H9 (cell line): Measurements from ENCODE around the gene PFKFB2. TPM values are rescaled to one million over a fixed set of nuclear protein-coding genes. Genes with fewer than 3 reads are reported as not detected.

Source experiments
- DNase-seq: peaks from one replicate; pipeline ENCODE4 v3.0.0-alpha.2; 2017
- H2AFZ ChIP-seq: one replicate; pipeline ENCODE4 v1.6.1; 2013; ENCODE audit warnings: mild to moderate bottlenecking, low read length, control low read depth, moderate library complexity
- H2AK5ac ChIP-seq: 2 replicates; pipeline ENCODE4 v1.6.1; 2013; ENCODE audit warnings: low read length, control low read depth, mixed read lengths; ENCODE audit not compliant: insufficient read length
- H2BK120ac ChIP-seq: one replicate; pipeline ENCODE4 v1.6.1; 2013; ENCODE audit warnings: low read depth, mild to moderate bottlenecking, low read length, control low read depth, inconsistent platforms; ENCODE audit not compliant: poor library complexity, severe bottlenecking
- H2BK12ac ChIP-seq: 2 replicates; pipeline ENCODE4 v1.6.1; 2013; ENCODE audit warnings: low read length, control low read depth, mixed read lengths, low read depth; ENCODE audit not compliant: insufficient read length
- H2BK15ac ChIP-seq: 2 replicates; pipeline ENCODE4 v1.6.1; 2013; ENCODE audit warnings: low read depth, low read length, control low read depth
- H2BK20ac ChIP-seq: one replicate; pipeline ENCODE4 v1.6.1; 2013; ENCODE audit warnings: low read depth, mild to moderate bottlenecking, low read length, control low read depth, inconsistent platforms; ENCODE audit not compliant: poor library complexity, severe bottlenecking
- H2BK5ac ChIP-seq: 2 replicates; pipeline ENCODE4 v1.6.1; 2013; ENCODE audit warnings: low read length, control low read depth, mixed read lengths; ENCODE audit not compliant: insufficient read length
- H3K14ac ChIP-seq: 2 replicates; pipeline ENCODE4 v1.6.1; 2013; ENCODE audit warnings: low read length, control low read depth; ENCODE audit not compliant: insufficient read depth
- H3K18ac ChIP-seq: 2 replicates; pipeline ENCODE4 v1.6.1; 2013; ENCODE audit warnings: low read depth, mild to moderate bottlenecking, mixed read lengths, low read length, control low read depth; ENCODE audit not compliant: insufficient read length
- H3K23ac ChIP-seq: 2 replicates; pipeline ENCODE4 v1.6.1; 2013; ENCODE audit warnings: low read length, control low read depth, mixed read lengths, low read depth; ENCODE audit not compliant: insufficient read length
- H3K23me2 ChIP-seq: 2 replicates; pipeline ENCODE4 v1.6.1; 2013; ENCODE audit warnings: low read depth, mild to moderate bottlenecking, mixed read lengths, low read length, control low read depth; ENCODE audit not compliant: insufficient read length, poor library complexity, severe bottlenecking
- H3K27ac ChIP-seq: 2 replicates; pipeline ENCODE4 v1.5.1; 2013; ENCODE audit warnings: low read length, control low read depth, mixed read lengths, low read depth; ENCODE audit not compliant: insufficient read length
- H3K27me3 ChIP-seq: 2 replicates; pipeline ENCODE4 v1.6.1; 2013; ENCODE audit warnings: low read length, control low read depth, inconsistent platforms; ENCODE audit not compliant: insufficient read depth
- H3K4ac ChIP-seq: 2 replicates; pipeline ENCODE4 v1.6.1; 2013; ENCODE audit warnings: low read depth, mild to moderate bottlenecking, control low read depth, inconsistent platforms, low read length, moderate library complexity
- H3K4me1 ChIP-seq: 2 replicates; pipeline ENCODE4 v1.6.1; 2013; ENCODE audit warnings: low read length, control low read depth, inconsistent platforms; ENCODE audit not compliant: insufficient read depth
- H3K4me2 ChIP-seq: 2 replicates; pipeline ENCODE4 v1.6.1; 2013; ENCODE audit warnings: low read length, control low read depth, mixed read lengths; ENCODE audit not compliant: insufficient read length, insufficient read depth
- H3K56ac ChIP-seq: 2 replicates; pipeline ENCODE4 v1.6.1; 2013; ENCODE audit warnings: low read depth, mild to moderate bottlenecking, mixed read lengths, low read length, control low read depth; ENCODE audit not compliant: insufficient read length
- H3K79me1 ChIP-seq: 2 replicates; pipeline ENCODE4 v1.6.1; 2013; ENCODE audit warnings: low read depth, mild to moderate bottlenecking, moderate library complexity, low read length, control low read depth, inconsistent platforms; ENCODE audit not compliant: insufficient read depth, poor library complexity, severe bottlenecking
- H3K79me2 ChIP-seq: 2 replicates; pipeline ENCODE4 v1.6.1; 2013; ENCODE audit warnings: low read length, control low read depth, inconsistent platforms; ENCODE audit not compliant: insufficient read depth
- H3K9ac ChIP-seq: 2 replicates; pipeline ENCODE4 v1.6.1; 2013; ENCODE audit warnings: low read length, control low read depth, mixed read lengths; ENCODE audit not compliant: insufficient read length; ENCODE audit errors: extremely low read depth
- H3K9me3 ChIP-seq: one replicate; pipeline ENCODE4 v1.6.1; 2013; ENCODE audit warnings: low read depth, low read length, inconsistent platforms; ENCODE audit not compliant: control insufficient read depth
- H3T11ph ChIP-seq: one replicate; pipeline ENCODE4 v1.6.1; 2013; ENCODE audit warnings: mild to moderate bottlenecking, low read length, control low read depth, inconsistent platforms
- H4K20me1 ChIP-seq: one replicate; pipeline ENCODE4 v1.6.1; 2013; ENCODE audit not compliant: control insufficient read depth, insufficient read length, insufficient read depth
- H4K5ac ChIP-seq: 2 replicates; pipeline ENCODE4 v1.6.1; 2013; ENCODE audit warnings: low read depth, mild to moderate bottlenecking, mixed read lengths, low read length, control low read depth; ENCODE audit not compliant: insufficient read length
- H4K8ac ChIP-seq: replicated peaks from 2 replicates; pipeline ENCODE4 v1.6.1; 2013; ENCODE audit warnings: low read length, control low read depth, mixed read lengths, low read depth; ENCODE audit not compliant: insufficient read length
- H4K91ac ChIP-seq: 2 replicates; pipeline ENCODE4 v1.6.1; 2013; ENCODE audit warnings: low read depth, mild to moderate bottlenecking, moderate library complexity, mixed read lengths, low read length, control low read depth; ENCODE audit not compliant: insufficient read length
- H3K27ac Mint-ChIP-seq, 3 experiments: 2 replicates in 2 of 3; 3 replicates in 1 of 3; pipeline ENCODE4 v1.8.0; 2020 to 2021; ENCODE audit warnings: mixed read lengths in 3 of 3, mild to moderate bottlenecking in 1 of 3, moderate library complexity in 1 of 3
- H3K27me3 Mint-ChIP-seq: 2 replicates; pipeline ENCODE4 v1.8.0; 2021; ENCODE audit warnings: low read depth, mild to moderate bottlenecking, moderate library complexity, mixed read lengths
- H3K36me3 Mint-ChIP-seq, 3 experiments: 2 replicates in 2 of 3; 3 replicates in 1 of 3; pipeline ENCODE4 v1.8.0; 2020 to 2021; ENCODE audit warnings: low read depth in 3 of 3, mixed read lengths in 3 of 3; ENCODE audit not compliant: insufficient read depth in 1 of 3
- H3K4me1 Mint-ChIP-seq, 2 experiments: 2 replicates each; pipeline ENCODE4 v1.8.0; 2020; ENCODE audit warnings: mixed read lengths in 2 of 2
- H3K4me3 Mint-ChIP-seq, 2 experiments: 2 replicates in 1 of 2; 3 replicates in 1 of 2; pipeline ENCODE4 v1.8.0; 2020 to 2021; ENCODE audit warnings: mild to moderate bottlenecking in 2 of 2, mixed read lengths in 2 of 2, moderate library complexity in 1 of 2
- H3K9me3 Mint-ChIP-seq, 2 experiments: 2 replicates in 1 of 2; 3 replicates in 1 of 2; pipeline ENCODE4 v1.8.0; 2020; ENCODE audit warnings: mild to moderate bottlenecking in 2 of 2, mixed read lengths in 2 of 2, moderate library complexity in 1 of 2
- WGBS: extraction: QIAGEN DNeasy Blood & Tissue Kit; methylation state at CpG from one replicate; pipeline ENCODE4 v1.1.7; 2013; ENCODE audit warnings: missing lambda C conversion rate, low lambda C conversion rate, mixed read lengths; ENCODE audit not compliant: insufficient read length; ENCODE audit errors: extremely low coverage; 5-methylcytosine and 5-hydroxymethylcytosine counted together
- total RNA-seq: library from RNA; stranded (reverse); gene quantifications from 2 replicates; pipeline ENCODE4 v1.2.1, GENCODE V29; 2021
- TF ChIP-seq, protein P1 (sequence below): fragments of 200-600 bp; sonication (generic); conservative IDR thresholded peaks from 3 replicates; pipeline ENCODE4 v1.8.0; 2021; ENCODE audit warnings: antibody characterized with exemption, mild to moderate bottlenecking

Gene PFKFB2
- total RNA-seq, 1 experiment from 2014 or later, result 14.6 TPM

DNA sequence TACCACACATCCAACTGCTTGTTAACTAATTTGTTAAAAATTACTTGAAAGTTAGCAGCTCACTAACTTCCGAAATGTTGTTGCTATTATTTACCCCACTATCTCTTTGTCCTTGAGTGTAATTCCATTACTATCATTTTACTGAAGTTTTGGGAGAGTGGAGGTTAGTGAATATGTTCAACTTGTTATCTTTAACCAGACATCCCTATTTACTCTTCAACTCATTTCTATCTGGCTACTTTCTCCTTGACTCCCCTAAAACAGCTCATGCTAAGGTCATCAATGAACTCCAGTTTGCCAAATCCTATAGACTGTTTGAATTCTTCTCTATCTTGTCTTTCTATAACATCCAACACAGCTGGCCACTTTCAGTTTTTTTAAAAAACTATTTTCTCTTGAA is 16.2 kb upstream of the PFKFB2 start:
- Histone ChIP-seq H2BK15ac (no peak overlapping the region), H2BK12ac (no peak overlapping the region), H3K27ac (no peak overlapping the region), H4K8ac (no peak overlapping the region), H3K23ac (no peak overlapping the region), H3K18ac (no peak overlapping the region), H2BK5ac (no peak overlapping the region), H3K4me2 (no peak overlapping the region), H4K20me1 (no peaks in the 10 kb centered on the region), H4K5ac (no peak overlapping the region), H3K79me2 (no peaks in the 10 kb centered on the region), H3K79me1 (no peaks in the 10 kb centered on the region), H3K56ac (no peak overlapping the region), H4K91ac (no peak overlapping the region), H2BK120ac (no peak overlapping the region), H3K23me2 (no peaks in the 10 kb centered on the region), H3K9me3 (no peaks in the 10 kb centered on the region), H2AK5ac (no peak overlapping the region), H3K9ac (no peak overlapping the region), H3K4ac (no peak overlapping the region), H3K4me1 (peaks cover under 1% of the 10 kb centered on the region; the same call in 1 of the 2 replicates), H2BK20ac (no peak overlapping the region), H3K27me3 (no peaks in the 10 kb centered on the region), H2AFZ (no peak overlapping the region), H3T11ph (no peak overlapping the region), H3K14ac (no peak overlapping the region)
- DNase-seq, result no peak
- Mint-ChIP-seq H3K4me1 (peaks cover 20 to 24% of the 10 kb centered on the region in 2 experiments), H3K9me3 (no peaks in the 10 kb centered on the region), H3K4me3 (no peak overlapping the region), H3K27ac (no peak overlapping the region), H3K36me3 (0 out of 7 replicates have a peak, but pooled peaks cover 0 to under 1% (median 0%) of the 10 kb centered on the region in 3 experiments), H3K27me3 (no peaks in the 10 kb centered on the region)
- TF ChIP-seq, protein P1, sequence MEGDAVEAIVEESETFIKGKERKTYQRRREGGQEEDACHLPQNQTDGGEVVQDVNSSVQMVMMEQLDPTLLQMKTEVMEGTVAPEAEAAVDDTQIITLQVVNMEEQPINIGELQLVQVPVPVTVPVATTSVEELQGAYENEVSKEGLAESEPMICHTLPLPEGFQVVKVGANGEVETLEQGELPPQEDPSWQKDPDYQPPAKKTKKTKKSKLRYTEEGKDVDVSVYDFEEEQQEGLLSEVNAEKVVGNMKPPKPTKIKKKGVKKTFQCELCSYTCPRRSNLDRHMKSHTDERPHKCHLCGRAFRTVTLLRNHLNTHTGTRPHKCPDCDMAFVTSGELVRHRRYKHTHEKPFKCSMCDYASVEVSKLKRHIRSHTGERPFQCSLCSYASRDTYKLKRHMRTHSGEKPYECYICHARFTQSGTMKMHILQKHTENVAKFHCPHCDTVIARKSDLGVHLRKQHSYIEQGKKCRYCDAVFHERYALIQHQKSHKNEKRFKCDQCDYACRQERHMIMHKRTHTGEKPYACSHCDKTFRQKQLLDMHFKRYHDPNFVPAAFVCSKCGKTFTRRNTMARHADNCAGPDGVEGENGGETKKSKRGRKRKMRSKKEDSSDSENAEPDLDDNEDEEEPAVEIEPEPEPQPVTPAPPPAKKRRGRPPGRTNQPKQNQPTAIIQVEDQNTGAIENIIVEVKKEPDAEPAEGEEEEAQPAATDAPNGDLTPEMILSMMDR, result no peak
- no CpG with 5 or more reads among the region's 1 CpG for WGBS
